HG03025 (cell line): ENCODE measurements around the gene KLHL26.

Experiments used
- ATAC-seq: cut with Tn5 transposase; IDR thresholded peaks from one replicate; pipeline ENCODE4 v1.9.1; 2021; ENCODE audit warnings: mild to moderate bottlenecking, moderate library complexity; ENCODE audit not compliant: unreplicated experiment, low FRiP score

Gene KLHL26

GRCh38 chr19:18660939-18661670, 24.3 kb downstream of the KLHL26 start:
- ATAC-seq: no peak

GRCh38 chr19:18662972-18663732, 26.3 kb downstream of the KLHL26 start:
- ATAC-seq: no peak

- no peak for ATAC-seq
Measured at GRCh38 chr19:18663940-18664530, 27.2 kb downstream of the KLHL26 start.

- no peak for ATAC-seq
Measured at GRCh38 chr19:18665771-18666202, 29.0 kb downstream of the KLHL26 start.

GRCh38 chr19:18666317-18666716, 29.5 kb downstream of the KLHL26 start:
- ATAC-seq: no peak

GRCh38 chr19:18666784-18667183, 30.0 kb downstream of the KLHL26 start:
- ATAC-seq: no peak

- ATAC-seq: no peak
Measured at GRCh38 chr19:18667531-18668251, 30.9 kb downstream of the KLHL26 start.

GRCh38 chr19:18668252-18668631, 31.4 kb downstream of the KLHL26 start:
- no peak for ATAC-seq

GRCh38 chr19:18668744-18669523, 32.1 kb downstream of the KLHL26 start:
- ATAC-seq: no peak

- no peak for ATAC-seq
Measured at GRCh38 chr19:18669524-18669817, 32.6 kb downstream of the KLHL26 start.

GRCh38 chr19:18669883-18670282, 33.1 kb downstream of the KLHL26 start:
- ATAC-seq: no peak

GRCh38 chr19:18670312-18670711, 33.5 kb downstream of the KLHL26 start:
- ATAC-seq: no peak

- no peak for ATAC-seq
Measured at GRCh38 chr19:18671303-18672043, 34.6 kb downstream of the KLHL26 start.

GRCh38 chr19:18672044-18672451, 35.2 kb downstream of the KLHL26 start:
- ATAC-seq: no peak

- no peak for ATAC-seq
Measured at GRCh38 chr19:18672606-18673337, 35.9 kb downstream of the KLHL26 start.

- ATAC-seq: no peak
Measured at GRCh38 chr19:18674616-18675015, 37.8 kb downstream of the KLHL26 start.

- no peak for ATAC-seq
Measured at GRCh38 chr19:18675779-18676178, 39.0 kb downstream of the KLHL26 start.

GRCh38 chr19:18676692-18677091, 39.9 kb downstream of the KLHL26 start:
- no peak for ATAC-seq

GRCh38 chr19:18677156-18677555, 40.3 kb downstream of the KLHL26 start:
- ATAC-seq: no peak
